NCI-H510A treated with DMSO at 0.1 percent for 48 hours (cell line): Measurements from ENCODE around the gene PGAM2.
A peak's percentile ranks its signal among the peaks of the same experiment; 100 is the strongest.
"Not testable (repeated sequence)": the region's sequence is repeated elsewhere in the genome, so short reads cannot be mapped to it uniquely, and the experiment has no call there.

Experiments used
- DNase-seq: peaks from one replicate; lab custom pipeline; 2025; lab: John Stamatoyannopoulos, UW

The PGAM2 gene

GRCh38 chr7:44022796-44023467 lies 42.4 kb downstream of the PGAM2 start:
- not testable (repeated sequence) for DNase-seq

GRCh38 chr7:44022069-44022468 lies 43.3 kb downstream of the PGAM2 start:
- not testable (repeated sequence) for DNase-seq

GRCh38 chr7:44019825-44020224 lies 45.5 kb downstream of the PGAM2 start:
- DNase-seq = not testable (repeated sequence)

- peak; percentile 92 for DNase-seq
Observed at GRCh38 chr7:44018857-44019807, 46.2 kb downstream of the PGAM2 start.

- DNase-seq = not testable (repeated sequence)
Observed at GRCh38 chr7:44015090-44015489, 50.3 kb downstream of the PGAM2 start.
